ENCODE results near the gene AHCY. TPM values are rescaled to one million over a fixed set of nuclear protein-coding genes. Genes with fewer than 3 reads are reported as not detected.

Gene AHCY
- total RNA-seq, 1 experiment from 2014 or later: 401 TPM

- no peak for TF ChIP-seq IRF2 (CRISPR knock-in tag; IDR thresholded peaks at IDR 0.05; ENCODE audit: borderline replicate concordance, low read depth)
- TF ChIP-seq PRDM15 (CRISPR knock-in tag; IDR thresholded peaks at IDR 0.05): no peak
- TF ChIP-seq CTCF (IDR thresholded peaks at IDR 0.05): no peak
- TF ChIP-seq GABPB1 (CRISPR knock-in tag; IDR thresholded peaks at IDR 0.05): no peak
- TF ChIP-seq OVOL2 (CRISPR knock-in tag; IDR thresholded peaks at IDR 0.05; ENCODE audit: borderline replicate concordance): no peak
- no peak for TF ChIP-seq TEAD1 (CRISPR knock-in tag; IDR thresholded peaks at IDR 0.05)
- TF ChIP-seq USF2 (CRISPR knock-in tag; IDR thresholded peaks at IDR 0.05): no peak
- TF ChIP-seq ZBTB21 (CRISPR knock-in tag; IDR thresholded peaks at IDR 0.05; ENCODE audit: borderline replicate concordance): no peak
- no peak for TF ChIP-seq SMAD4 (CRISPR knock-in tag; IDR thresholded peaks at IDR 0.05)
- TF ChIP-seq JAZF1 (CRISPR knock-in tag; IDR thresholded peaks at IDR 0.05): no peak
- TF ChIP-seq SOX15 (CRISPR knock-in tag; IDR thresholded peaks at IDR 0.05): no peak
Observed at GRCh38 chr20:34350095-34350494, 46.9 kb upstream of the AHCY start (continued).

GRCh38 chr20:34347571-34347970 is 44.4 kb upstream of the AHCY start:
- H3K4me1 Mint-ChIP-seq: peaks cover 14% of the 10 kb centered on the region
- no peaks in the 10 kb centered on the region for H3K9me3 Mint-ChIP-seq
- ChIA-PET POLR2A (no interaction called here), CTCF (interaction anchor here (1.2 kb wide), 1 partner anchor 35 kb away, joined by 5 read pairs; no protein-coding TSS in a partner anchor)
- H3K36me3 Mint-ChIP-seq: no peaks in the 10 kb centered on the region
- H3K27me3 Mint-ChIP-seq (ENCODE audit: low read depth): no peaks in the 10 kb centered on the region
- ATAC-seq (no peak), DNase-seq (ENCODE audit: low spot score) (no peak)
- H3K27ac Mint-ChIP-seq: no peak overlapping the region
- no peak overlapping the region for H3K4me3 Mint-ChIP-seq
- TF ChIP-seq HMGXB4 (CRISPR knock-in tag; IDR thresholded peaks at IDR 0.05) (no peak), SOX15 (CRISPR knock-in tag; IDR thresholded peaks at IDR 0.05) (no peak), ERG (CRISPR knock-in tag; IDR thresholded peaks at IDR 0.05) (no peak), CREB1 (CRISPR knock-in tag; IDR thresholded peaks at IDR 0.05) (no peak), AR (CRISPR knock-in tag; IDR thresholded peaks at IDR 0.05) (no peak), PREB (CRISPR knock-in tag; IDR thresholded peaks at IDR 0.05; ENCODE audit: borderline replicate concordance) (no peak), ATF2 (CRISPR knock-in tag; IDR thresholded peaks at IDR 0.05; ENCODE audit: borderline replicate concordance, low read depth) (no peak), FOXP4 (CRISPR knock-in tag; IDR thresholded peaks at IDR 0.05) (no peak), SP1 (CRISPR knock-in tag; conservative IDR thresholded peaks at IDR 0.05) (no peak), ZNF138 (CRISPR knock-in tag; conservative IDR thresholded peaks at IDR 0.05) (no peak)
